ENCODE results near the gene PHTF1.

- TF ChIP-seq SUZ12 (IDR thresholded peaks at IDR 0.05) (no peak), FOXM1 (IDR thresholded peaks at IDR 0.05; ENCODE audit: borderline replicate concordance) (no peak), CTBP1 (IDR thresholded peaks at IDR 0.05; ENCODE audit: borderline replicate concordance) (no peak), ELF4 (IDR thresholded peaks at IDR 0.05) (no peak)
Measured at GRCh38 chr1:113805256-113805531, 45.9 kb upstream of the PHTF1 start.

Data from HEK293T (cell line).